Activated naive CD8-positive, alpha-beta T cell (primary cell): ENCODE results near the gene CD3D.

ENCODE experiments used
- H3K27ac Mint-ChIP-seq: one replicate; pipeline ENCODE4 v1.8.0; 2021; ENCODE audit warnings: mixed read lengths
- H3K27me3 Mint-ChIP-seq: one replicate; pipeline ENCODE4 v1.8.0; 2021; ENCODE audit warnings: mixed read lengths
- H3K36me3 Mint-ChIP-seq: one replicate; pipeline ENCODE4 v1.8.0; 2021; ENCODE audit warnings: mixed read lengths
- H3K4me1 Mint-ChIP-seq: one replicate; pipeline ENCODE4 v1.8.0; 2021; ENCODE audit warnings: low read depth, mixed read lengths
- H3K4me3 Mint-ChIP-seq: one replicate; pipeline ENCODE4 v1.8.0; 2021; ENCODE audit warnings: mild to moderate bottlenecking, mixed read lengths
- H3K9me3 Mint-ChIP-seq: one replicate; pipeline ENCODE4 v1.8.0; 2021; ENCODE audit warnings: low read depth, mixed read lengths

CD3D gene

GRCh38 chr11:118349475-118349874 lies 7.0 kb upstream of the CD3D start:
- peak overlapping the region; percentile 100 for H3K27ac Mint-ChIP-seq
- H3K27me3 Mint-ChIP-seq = no peaks in the 10 kb centered on the region
- peak overlapping the region; percentile 18 for H3K4me3 Mint-ChIP-seq
- H3K4me1 Mint-ChIP-seq = peaks cover 70% of the 10 kb centered on the region
- no peaks in the 10 kb centered on the region for H3K9me3 Mint-ChIP-seq
- peaks cover 18% of the 10 kb centered on the region for H3K36me3 Mint-ChIP-seq

DNA sequence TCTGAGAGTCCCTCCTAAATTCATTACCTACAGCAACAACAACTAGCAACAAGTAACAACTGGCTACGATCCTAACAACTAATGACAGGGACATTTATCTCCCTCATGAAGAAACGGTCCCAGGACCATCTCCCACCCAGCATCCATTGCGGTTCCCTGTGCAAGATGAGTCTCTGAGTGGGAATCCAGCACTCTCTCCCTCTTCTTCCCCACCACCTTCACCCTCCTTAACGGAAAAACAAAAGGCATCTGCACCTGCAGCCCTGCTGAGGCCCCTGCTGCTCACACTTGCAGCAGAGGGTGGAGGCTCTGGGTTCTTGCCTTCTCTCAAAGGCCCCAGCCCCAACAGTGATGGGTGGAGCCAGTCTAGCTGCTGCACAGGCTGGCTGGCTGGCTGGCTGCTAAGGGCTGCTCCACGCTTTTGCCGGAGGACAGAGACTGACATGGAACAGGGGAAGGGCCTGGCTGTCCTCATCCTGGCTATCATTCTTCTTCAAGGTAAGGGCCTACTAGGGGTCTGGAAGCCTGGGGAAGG lies 1.5 kb upstream of the CD3D start, which contains the start of gene CD3G:
CD3G (plus strand) TSS at position 364 of the 535 bp plus-strand sequence; CDS start at position 444, 80 bp downstream.
- Mint-ChIP-seq H3K4me1 (peaks cover 75% of the 10 kb centered on the region), H3K4me3 (peak within 1 kb of the TSS; percentile 90), H3K36me3 (peaks cover 21% of the 10 kb centered on the region), H3K27ac (peak within 1 kb of the TSS; percentile 100), H3K27me3 (no peaks in the 10 kb centered on the region), H3K9me3 (no peaks in the 10 kb centered on the region)

DNA sequence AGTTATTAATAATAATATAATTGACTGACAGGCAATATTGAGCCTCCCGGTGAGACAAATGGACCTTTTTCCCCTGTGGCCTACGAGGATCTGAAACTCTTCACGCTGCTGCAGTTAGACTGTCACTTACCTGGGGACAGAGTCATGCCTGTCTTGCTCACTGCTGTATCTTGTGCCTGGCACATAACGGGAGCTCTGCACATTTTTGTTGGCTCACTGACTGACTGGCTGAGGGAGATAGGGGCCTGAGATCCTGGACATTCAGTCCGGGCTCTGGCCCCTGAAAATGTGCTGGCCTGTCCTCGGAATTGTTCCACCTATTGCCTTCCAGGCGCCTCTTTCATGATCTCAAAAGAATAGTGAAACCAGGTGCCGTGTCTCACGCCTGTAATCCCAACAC lies 743 bp upstream of the CD3D start:
- H3K9me3 Mint-ChIP-seq = no peaks in the 10 kb centered on the region
- no peaks in the 10 kb centered on the region for H3K27me3 Mint-ChIP-seq
- H3K27ac Mint-ChIP-seq = peak overlapping the region; percentile 100
- H3K4me1 Mint-ChIP-seq = peaks cover 75% of the 10 kb centered on the region
- H3K4me3 Mint-ChIP-seq = peak overlapping the region; percentile 90
- peaks cover 23% of the 10 kb centered on the region for H3K36me3 Mint-ChIP-seq

DNA sequence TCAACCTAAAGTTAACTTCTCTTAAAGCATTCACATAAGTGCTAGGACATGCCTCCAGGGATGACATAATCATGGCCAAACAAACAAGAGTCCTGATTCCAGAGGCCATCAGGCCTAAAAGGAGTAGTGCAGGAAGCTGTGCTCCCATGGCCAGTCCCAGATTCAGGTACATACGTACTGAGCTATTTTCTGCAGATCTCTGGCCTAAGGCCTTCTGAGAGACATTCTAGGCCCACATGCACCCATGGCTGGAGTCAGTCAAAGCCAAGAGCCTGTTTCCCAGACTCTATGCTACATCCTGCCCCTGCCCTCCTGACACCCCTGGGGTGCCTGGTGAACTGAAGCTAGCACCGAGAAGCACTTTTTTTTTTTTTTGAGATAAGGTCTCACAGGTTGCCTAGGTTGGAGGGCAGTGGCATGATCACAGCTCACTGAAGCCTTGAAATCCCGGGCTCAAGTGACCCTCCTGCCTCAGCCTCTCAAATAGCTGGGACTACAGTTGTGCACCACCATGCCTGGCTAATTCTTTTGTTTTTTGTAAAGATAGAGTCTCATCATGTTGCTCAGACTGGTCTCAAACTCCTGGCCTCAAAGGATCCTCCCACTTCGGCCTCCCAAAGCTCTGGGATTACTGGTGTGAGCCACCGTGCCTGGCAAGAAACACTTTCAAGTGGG lies 553 bp downstream of the CD3D start:
- peaks cover 21% of the 10 kb centered on the region for H3K36me3 Mint-ChIP-seq

DNA sequence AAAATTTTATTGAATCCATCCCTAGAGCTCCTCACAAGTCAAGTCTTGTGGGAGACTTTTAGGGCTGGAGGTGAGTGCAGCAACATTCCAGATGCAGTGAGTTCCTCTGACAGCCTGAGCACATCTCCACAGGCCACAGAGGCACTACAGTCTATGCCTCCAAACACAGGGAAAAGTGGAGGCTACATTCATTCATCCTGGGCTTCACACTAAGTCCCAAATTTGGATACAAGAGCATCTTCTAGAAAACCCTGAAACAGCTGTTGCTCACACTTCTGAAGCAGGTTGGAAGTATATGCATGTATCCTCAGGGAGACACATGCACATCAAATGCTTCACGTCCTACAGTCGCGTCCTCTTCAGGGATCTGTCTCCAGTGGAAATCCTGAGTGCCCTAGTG lies 1.2 kb downstream of the CD3D start:
- Mint-ChIP-seq H3K4me1 (peaks cover 67% of the 10 kb centered on the region), H3K4me3 (peak overlapping the region; percentile 90), H3K27ac (peak overlapping the region; percentile 100), H3K27me3 (no peaks in the 10 kb centered on the region), H3K36me3 (peaks cover 23% of the 10 kb centered on the region), H3K9me3 (no peaks in the 10 kb centered on the region)

More for the DNA sequence above, 553 bp downstream of the CD3D start:
- Mint-ChIP-seq H3K9me3 (no peaks in the 10 kb centered on the region), H3K4me1 (peaks cover 68% of the 10 kb centered on the region), H3K4me3 (peak overlapping the region; percentile 90), H3K27me3 (no peaks in the 10 kb centered on the region), H3K27ac (peak overlapping the region; percentile 100)

- peak overlapping the region; percentile 100 for H3K27ac Mint-ChIP-seq
These were observed 2.1 kb downstream of the CD3D start for GRCh38 chr11:118340449-118340848.

DNA sequence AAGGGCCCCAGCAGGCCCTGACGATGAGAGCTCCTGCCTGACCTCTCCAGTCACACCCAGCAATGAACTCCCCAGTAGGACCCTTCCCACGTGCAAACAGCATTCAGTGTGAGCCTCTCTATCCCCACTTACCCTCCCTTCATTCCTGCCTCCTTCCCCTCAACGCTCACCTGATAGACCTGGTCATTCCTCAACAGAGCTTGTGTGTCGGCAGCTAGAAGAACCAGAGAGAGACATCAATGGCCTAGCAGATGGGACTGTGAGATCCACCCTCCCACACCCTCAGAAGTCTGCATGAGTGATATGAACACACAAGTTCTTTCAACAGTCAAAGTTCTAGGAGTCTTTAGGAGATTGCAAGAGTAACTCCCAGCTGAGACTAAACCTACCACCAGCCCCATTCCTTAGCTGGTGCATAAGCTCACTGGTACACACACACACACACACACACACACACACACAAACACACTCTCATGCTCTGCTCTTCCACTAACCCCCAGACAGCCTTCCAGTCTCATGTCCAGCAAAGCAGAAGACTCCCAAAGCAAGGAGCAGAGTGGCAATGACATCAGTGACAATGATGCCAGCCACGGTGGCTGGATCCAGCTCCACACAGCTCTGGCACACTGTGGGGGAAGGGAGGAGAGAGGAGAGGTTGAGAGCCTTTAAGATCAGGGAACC lies 3.1 kb downstream of the CD3D start:
- Mint-ChIP-seq H3K4me1 (peaks cover 63% of the 10 kb centered on the region), H3K4me3 (peak overlapping the region; percentile 90), H3K9me3 (no peaks in the 10 kb centered on the region), H3K27me3 (no peaks in the 10 kb centered on the region), H3K27ac (peak overlapping the region; percentile 100), H3K36me3 (peaks cover 20% of the 10 kb centered on the region)

More at GRCh38 chr11:118340449-118340848, 2.1 kb downstream of the CD3D start:
- Mint-ChIP-seq H3K9me3 (no peaks in the 10 kb centered on the region), H3K27me3 (no peaks in the 10 kb centered on the region), H3K4me3 (peak overlapping the region; percentile 90), H3K36me3 (peaks cover 23% of the 10 kb centered on the region), H3K4me1 (peaks cover 63% of the 10 kb centered on the region)

DNA sequence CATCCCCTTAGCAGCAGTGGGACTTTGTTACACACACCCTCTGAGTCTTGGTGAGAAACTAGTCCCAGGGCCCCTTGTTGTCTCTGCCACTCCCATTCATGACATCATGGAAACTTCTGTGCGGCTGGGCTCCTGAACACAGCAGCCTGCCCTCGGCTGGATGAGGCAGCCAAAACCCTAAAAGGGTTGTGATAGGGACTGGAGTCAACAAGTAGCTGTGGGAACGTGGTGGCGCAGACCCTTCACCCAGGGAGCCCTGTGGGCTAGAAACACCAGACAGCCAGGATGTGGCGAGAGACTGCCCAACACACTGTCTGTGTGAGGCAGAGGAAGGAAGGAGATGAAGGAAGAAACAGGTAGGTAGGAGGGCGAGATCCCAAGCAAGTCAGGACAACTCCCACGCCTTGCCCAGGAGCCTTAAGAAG lies 3.9 kb downstream of the CD3D start:
- H3K27me3 Mint-ChIP-seq = no peaks in the 10 kb centered on the region
- H3K4me3 Mint-ChIP-seq = peak overlapping the region; percentile 90
- H3K27ac Mint-ChIP-seq = peak overlapping the region; percentile 100
- H3K4me1 Mint-ChIP-seq = peaks cover 63% of the 10 kb centered on the region
- H3K36me3 Mint-ChIP-seq = peaks cover 20% of the 10 kb centered on the region
- no peaks in the 10 kb centered on the region for H3K9me3 Mint-ChIP-seq

DNA sequence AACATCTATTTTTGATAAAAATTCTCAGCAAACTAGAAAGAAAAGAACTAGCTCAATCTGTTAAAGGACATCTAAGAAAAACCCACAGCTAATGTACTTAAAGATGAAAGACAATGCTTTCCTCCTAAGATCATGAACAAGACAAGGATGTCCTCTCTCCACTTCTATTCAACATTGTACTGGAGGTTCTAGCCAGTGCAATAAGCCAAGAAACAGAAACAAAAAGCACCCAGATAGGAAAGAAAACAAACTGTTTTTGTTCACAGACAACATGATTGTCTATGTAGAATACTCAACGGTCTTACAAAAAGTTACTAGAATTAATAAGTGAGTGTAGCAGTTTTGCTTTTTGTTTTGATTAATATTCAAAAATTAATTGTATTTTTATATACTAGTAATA lies 7.8 kb downstream of the CD3D start:
- H3K27me3 Mint-ChIP-seq = no peaks in the 10 kb centered on the region
- H3K4me1 Mint-ChIP-seq = peaks cover 50% of the 10 kb centered on the region
- peak overlapping the region; percentile 82 for H3K4me3 Mint-ChIP-seq
- peak overlapping the region; percentile 98 for H3K27ac Mint-ChIP-seq
- H3K9me3 Mint-ChIP-seq = no peaks in the 10 kb centered on the region
- H3K36me3 Mint-ChIP-seq = peaks cover 13% of the 10 kb centered on the region

DNA sequence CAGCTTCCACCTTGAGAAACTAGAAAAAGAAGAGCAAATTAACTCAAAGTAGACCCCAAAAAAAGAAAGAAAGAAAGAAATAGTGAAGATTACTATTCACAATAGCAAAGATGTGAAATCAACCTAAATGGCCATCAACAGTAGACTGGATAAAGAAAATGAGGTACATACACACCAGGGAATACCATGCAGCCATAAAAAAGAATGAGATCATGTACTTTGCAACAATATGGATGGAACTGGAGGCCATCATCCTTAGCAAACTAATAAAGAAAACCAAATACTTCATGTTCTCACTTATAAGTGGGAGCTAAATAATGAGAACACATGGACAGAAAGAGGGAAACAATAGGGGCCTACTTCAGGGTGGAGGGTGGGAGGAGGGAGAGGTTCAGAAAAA lies 13.8 kb downstream of the CD3D start:
- Mint-ChIP-seq H3K27me3 (no peaks in the 10 kb centered on the region), H3K4me1 (peaks cover 33% of the 10 kb centered on the region), H3K36me3 (peaks cover 9% of the 10 kb centered on the region), H3K9me3 (no peaks in the 10 kb centered on the region), H3K4me3 (no peak overlapping the region), H3K27ac (peak overlapping the region; percentile 85)

- Mint-ChIP-seq H3K4me3 (no peak overlapping the region), H3K4me1 (peaks cover 48% of the 10 kb centered on the region), H3K36me3 (peaks cover 21% of the 10 kb centered on the region), H3K27me3 (no peaks in the 10 kb centered on the region), H3K9me3 (no peaks in the 10 kb centered on the region), H3K27ac (peak overlapping the region; percentile 73)
These were observed 17.2 kb downstream of the CD3D start for GRCh38 chr11:118325283-118325682.

DNA sequence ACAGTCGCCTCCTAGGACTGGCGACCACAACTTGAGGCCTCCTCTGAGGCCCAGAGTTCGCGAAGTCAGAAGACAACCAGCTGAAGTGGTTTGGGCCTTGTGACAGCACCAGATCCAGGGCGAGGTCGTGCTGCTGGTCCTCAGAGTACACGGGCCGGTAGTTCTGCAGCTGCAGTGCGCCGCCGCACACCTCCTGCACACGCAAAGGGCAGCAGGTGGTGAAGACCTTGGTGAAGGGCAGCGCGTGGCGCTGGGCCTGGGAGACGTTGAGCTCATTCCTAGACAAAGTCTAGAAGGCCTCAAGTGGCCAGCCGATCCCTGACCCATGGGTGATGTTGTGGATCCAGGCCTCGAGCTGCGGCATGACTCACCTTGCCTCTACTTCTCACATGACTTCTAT lies 19.8 kb downstream of the CD3D start:
- H3K9me3 Mint-ChIP-seq = no peaks in the 10 kb centered on the region
- no peak overlapping the region for H3K27ac Mint-ChIP-seq
- no peak overlapping the region for H3K4me3 Mint-ChIP-seq
- H3K27me3 Mint-ChIP-seq = no peaks in the 10 kb centered on the region
- peaks cover 59% of the 10 kb centered on the region for H3K4me1 Mint-ChIP-seq
- peaks cover 26% of the 10 kb centered on the region for H3K36me3 Mint-ChIP-seq

DNA sequence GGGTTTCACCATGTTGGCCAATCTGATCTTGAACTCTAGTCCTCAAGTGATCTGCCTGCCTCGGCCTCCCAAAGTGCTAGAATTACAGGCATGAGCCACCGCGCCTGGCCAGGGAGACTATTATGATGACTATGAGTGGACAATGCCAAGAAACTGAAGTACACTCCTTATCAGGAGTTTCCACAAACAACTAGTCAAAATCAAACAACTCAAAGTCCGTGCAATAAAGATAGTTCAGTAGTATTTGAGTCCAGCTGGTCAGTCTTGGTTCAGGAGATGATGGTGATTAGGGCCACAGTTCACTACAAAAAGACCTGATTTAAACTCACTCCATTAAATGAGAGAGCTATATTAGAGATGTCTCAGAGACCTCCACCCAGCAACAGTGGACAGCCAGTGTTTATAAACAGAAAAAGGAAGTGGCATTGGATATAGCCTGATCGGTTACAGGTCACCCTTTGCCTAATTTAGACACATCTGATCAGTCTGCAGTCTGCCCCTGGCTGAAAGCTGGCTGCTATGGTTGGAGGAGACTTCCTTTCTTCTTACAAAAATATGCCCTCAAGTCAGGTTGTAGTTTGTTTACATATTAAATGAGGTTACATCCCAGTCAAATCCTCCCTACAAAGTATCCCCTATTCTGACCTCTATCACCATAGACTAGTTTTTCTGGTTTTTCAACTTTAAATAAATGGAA lies 21.0 kb downstream of the CD3D start:
- Mint-ChIP-seq H3K36me3 (peaks cover 29% of the 10 kb centered on the region), H3K27me3 (no peaks in the 10 kb centered on the region), H3K27ac (peak overlapping the region; percentile 68)

DNA sequence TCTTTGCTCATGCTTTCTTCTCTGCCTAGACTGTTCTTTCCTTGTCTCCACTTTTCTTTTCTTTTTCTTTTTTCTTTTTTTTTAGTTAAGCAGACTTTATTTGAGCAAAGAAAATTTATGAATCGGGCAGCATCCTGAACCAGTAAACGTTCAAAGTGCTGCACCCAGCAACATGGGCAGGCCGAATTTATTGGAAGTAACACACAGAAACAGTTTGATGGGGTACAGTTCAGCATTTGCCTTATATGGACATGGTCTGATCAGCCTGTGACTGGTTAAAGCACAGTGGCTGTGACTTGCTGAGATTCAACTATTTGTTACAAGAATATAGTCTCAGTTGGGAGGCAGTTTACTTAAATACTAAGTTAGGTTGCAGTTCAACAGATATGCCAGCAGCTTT lies 22.0 kb downstream of the CD3D start:
- Mint-ChIP-seq H3K36me3 (peaks cover 30% of the 10 kb centered on the region), H3K4me3 (peak overlapping the region; percentile 53), H3K4me1 (peaks cover 73% of the 10 kb centered on the region), H3K27me3 (no peaks in the 10 kb centered on the region), H3K27ac (peak overlapping the region; percentile 79), H3K9me3 (no peaks in the 10 kb centered on the region)

More for the DNA sequence above, 21.0 kb downstream of the CD3D start:
- peaks cover 67% of the 10 kb centered on the region for H3K4me1 Mint-ChIP-seq
- H3K4me3 Mint-ChIP-seq = no peak overlapping the region
- no peaks in the 10 kb centered on the region for H3K9me3 Mint-ChIP-seq

DNA sequence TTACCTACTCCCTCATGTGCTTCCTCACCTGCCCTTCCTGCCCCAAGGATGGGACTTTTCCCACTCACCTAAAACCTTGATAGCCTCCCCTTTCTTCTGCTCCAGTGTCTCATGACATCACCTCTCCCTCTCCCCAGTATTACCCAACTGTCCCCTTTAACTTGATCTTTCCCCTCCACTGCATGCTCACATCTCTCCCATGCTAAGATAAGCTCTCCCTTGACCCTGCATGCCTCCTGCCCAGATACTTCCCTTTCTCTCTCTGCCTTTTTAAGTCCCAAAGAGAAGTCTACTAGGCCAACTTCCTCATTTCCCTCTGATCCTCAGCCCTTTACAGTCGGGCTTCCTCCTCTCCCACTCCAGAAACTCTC lies 23.2 kb downstream of the CD3D start:
- peak overlapping the region; percentile 33 for H3K4me3 Mint-ChIP-seq
- peaks cover 80% of the 10 kb centered on the region for H3K4me1 Mint-ChIP-seq
- H3K36me3 Mint-ChIP-seq = peaks cover 27% of the 10 kb centered on the region
- peak overlapping the region; percentile 85 for H3K27ac Mint-ChIP-seq
- no peaks in the 10 kb centered on the region for H3K27me3 Mint-ChIP-seq
- no peaks in the 10 kb centered on the region for H3K9me3 Mint-ChIP-seq
